Endodermal cell (in vitro differentiated cells): ENCODE results near the gene TNFRSF1A. TPM values are rescaled to one million over a fixed set of nuclear protein-coding genes. Genes with fewer than 3 reads are reported as not detected.
"Not testable (repeated sequence)": the region's sequence is repeated elsewhere in the genome, so short reads cannot be mapped to it uniquely, and the experiment has no call there.

ENCODE experiments used
- DNase-seq: peaks from one replicate; pipeline ENCODE4 v3.0.0-alpha.2; 2017
- H3K27ac ChIP-seq: 2 replicates; pipeline ENCODE4 v1.5.1; 2013; ENCODE audit warnings: mild to moderate bottlenecking, low read depth, low read length, moderate library complexity
- H3K27me3 ChIP-seq: 2 replicates; pipeline ENCODE4 v1.6.1; 2013; ENCODE audit warnings: mild to moderate bottlenecking, low read length, moderate library complexity; ENCODE audit not compliant: insufficient read depth, control insufficient read depth, poor library complexity, severe bottlenecking
- H3K36me3 ChIP-seq: 2 replicates; pipeline ENCODE4 v1.7.0; 2013; ENCODE audit warnings: mild to moderate bottlenecking, low read length, moderate library complexity; ENCODE audit not compliant: control insufficient read depth, insufficient read depth
- H3K4me1 ChIP-seq: one replicate; pipeline ENCODE4 v1.7.0; 2013; ENCODE audit warnings: low read length; ENCODE audit not compliant: control insufficient read depth, insufficient read depth
- H3K4me3 ChIP-seq: 2 replicates; pipeline ENCODE4 v1.5.1; 2013; ENCODE audit warnings: mild to moderate bottlenecking, low read length, moderate library complexity
- H3K9ac ChIP-seq: 2 replicates; pipeline ENCODE4 v1.6.1; 2013; ENCODE audit warnings: mild to moderate bottlenecking, low read length, moderate library complexity; ENCODE audit not compliant: poor library complexity, severe bottlenecking; ENCODE audit errors: extremely low read depth
- H3K9me3 ChIP-seq: 2 replicates; pipeline ENCODE4 v1.6.1; 2013; ENCODE audit warnings: mild to moderate bottlenecking, low read length, moderate library complexity; ENCODE audit not compliant: control insufficient read depth
- H3K27ac Mint-ChIP-seq: 2 replicates; pipeline ENCODE4 v1.8.0; 2020; ENCODE audit warnings: mixed read lengths
- H3K27me3 Mint-ChIP-seq: 2 replicates; pipeline ENCODE4 v1.8.0; 2021; ENCODE audit warnings: mild to moderate bottlenecking, mixed read lengths; ENCODE audit not compliant: insufficient read depth
- H3K36me3 Mint-ChIP-seq: 2 replicates; pipeline ENCODE4 v1.8.0; 2020; ENCODE audit warnings: low read depth, mixed read lengths
- H3K4me1 Mint-ChIP-seq: 2 replicates; pipeline ENCODE4 v1.8.0; 2020; ENCODE audit warnings: mixed read lengths
- H3K4me3 Mint-ChIP-seq: 2 replicates; pipeline ENCODE4 v1.8.0; 2020; ENCODE audit warnings: mild to moderate bottlenecking, moderate library complexity, mixed read lengths
- H3K9me3 Mint-ChIP-seq: 2 replicates; pipeline ENCODE4 v1.8.0; 2020; ENCODE audit warnings: mild to moderate bottlenecking, mixed read lengths
- WGBS, 2 experiments: methylation state at CpG; one replicate each; pipeline versions ENCODE4 v1.1.5 to v1.1.7; 2013; ENCODE audit warnings: missing lambda C conversion rate in 2 of 2, mixed read lengths in 1 of 2; ENCODE audit not compliant: insufficient coverage in 1 of 2, insufficient read length in 1 of 2; 5-methylcytosine and 5-hydroxymethylcytosine counted together
- total RNA-seq, 2 donors: library from RNA; stranded (reverse); fragmentation: NEBNext Ultra II Directional in 1 of 2; extraction: Animal tissue kit (Norgen Biotek cat#: 25700) in 1 of 2; gene quantifications; 2 replicates in 1 of 2; 3 replicates in 1 of 2; pipeline ENCODE4 v1.2.1, GENCODE V29; 2021
- TF ChIP-seq, protein P1 (sequence below): fragments of 200-600 bp; sonication (generic); conservative IDR thresholded peaks from 2 replicates; pipeline ENCODE4 v1.5.0; 2021; ENCODE audit warnings: antibody characterized with exemption, mild to moderate bottlenecking

Gene TNFRSF1A
- total RNA-seq, 2 donors from 2014 or later: 43.2 to 86.2 TPM

GRCh38 chr12:6346235-6346832, 4.5 kb upstream of the TNFRSF1A start:
- Mint-ChIP-seq H3K4me3 (no peak overlapping the region), H3K27me3 (no peaks in the 10 kb centered on the region), H3K36me3 (peaks cover 30% of the 10 kb centered on the region), H3K27ac (no peak overlapping the region), H3K4me1 (peaks cover 33% of the 10 kb centered on the region), H3K9me3 (no peaks in the 10 kb centered on the region)
- Histone ChIP-seq H3K27me3 (no peaks in the 10 kb centered on the region), H3K36me3 (no peaks in the 10 kb centered on the region), H3K4me1 (no peaks in the 10 kb centered on the region), H3K9me3 (no peaks in the 10 kb centered on the region), H3K4me3 (no peak overlapping the region), H3K27ac (no peak overlapping the region), H3K9ac (no peak overlapping the region)
- TF ChIP-seq, protein P1, sequence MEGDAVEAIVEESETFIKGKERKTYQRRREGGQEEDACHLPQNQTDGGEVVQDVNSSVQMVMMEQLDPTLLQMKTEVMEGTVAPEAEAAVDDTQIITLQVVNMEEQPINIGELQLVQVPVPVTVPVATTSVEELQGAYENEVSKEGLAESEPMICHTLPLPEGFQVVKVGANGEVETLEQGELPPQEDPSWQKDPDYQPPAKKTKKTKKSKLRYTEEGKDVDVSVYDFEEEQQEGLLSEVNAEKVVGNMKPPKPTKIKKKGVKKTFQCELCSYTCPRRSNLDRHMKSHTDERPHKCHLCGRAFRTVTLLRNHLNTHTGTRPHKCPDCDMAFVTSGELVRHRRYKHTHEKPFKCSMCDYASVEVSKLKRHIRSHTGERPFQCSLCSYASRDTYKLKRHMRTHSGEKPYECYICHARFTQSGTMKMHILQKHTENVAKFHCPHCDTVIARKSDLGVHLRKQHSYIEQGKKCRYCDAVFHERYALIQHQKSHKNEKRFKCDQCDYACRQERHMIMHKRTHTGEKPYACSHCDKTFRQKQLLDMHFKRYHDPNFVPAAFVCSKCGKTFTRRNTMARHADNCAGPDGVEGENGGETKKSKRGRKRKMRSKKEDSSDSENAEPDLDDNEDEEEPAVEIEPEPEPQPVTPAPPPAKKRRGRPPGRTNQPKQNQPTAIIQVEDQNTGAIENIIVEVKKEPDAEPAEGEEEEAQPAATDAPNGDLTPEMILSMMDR: no peak
- DNase-seq: peak; percentile 52
- 89 to 93% methylated on average over 3 to 5 of the region's 5 CpGs for WGBS, 2 experiments

DNA sequence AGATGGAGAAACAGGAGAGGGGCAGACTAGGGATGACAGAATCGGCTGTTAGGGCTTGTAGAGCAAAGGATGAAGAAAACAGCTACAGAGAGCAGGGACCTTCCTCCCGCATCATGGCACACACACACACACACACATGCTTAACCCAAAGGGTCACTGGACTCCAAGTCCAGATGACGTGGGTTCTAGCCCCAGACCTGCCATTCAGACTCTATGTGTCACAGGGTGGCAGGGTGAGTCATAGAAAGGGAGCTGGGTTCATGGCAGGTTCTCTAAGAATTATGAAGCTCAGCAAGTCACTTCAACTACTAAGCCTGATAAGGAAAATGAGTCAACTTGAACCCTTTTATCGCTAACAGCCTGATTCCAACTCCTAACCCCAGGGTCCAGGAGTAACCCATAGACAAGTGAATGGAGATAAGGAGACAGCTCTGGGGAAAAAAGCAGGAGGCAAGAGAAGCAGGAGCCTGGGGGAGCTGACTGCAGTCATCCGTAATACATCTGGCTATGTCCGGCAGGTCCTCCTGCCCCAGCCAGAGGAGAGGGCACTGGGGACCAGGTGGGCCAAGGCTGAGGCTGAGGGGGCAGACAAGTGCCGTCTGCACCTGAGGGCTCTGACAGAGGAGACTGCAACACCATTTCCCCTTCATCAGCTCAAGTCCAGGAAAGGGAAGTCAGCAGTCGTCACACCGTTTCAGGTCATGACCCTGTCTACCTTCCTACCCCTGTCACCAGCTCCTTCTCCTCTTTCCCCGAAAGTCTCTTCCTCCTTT, 3.6 kb upstream of the TNFRSF1A start:
- WGBS, 2 experiments: 81 to 93% methylated on average over 4 to 10 of the region's 10 CpGs

GRCh38 chr12:6344101-6344660, 2.3 kb upstream of the TNFRSF1A start:
- H3K4me1 ChIP-seq, DNase-seq, H3K27me3 Mint-ChIP-seq, H3K9me3 ChIP-seq, H3K9ac ChIP-seq, H3K27ac Mint-ChIP-seq, H3K9me3 Mint-ChIP-seq, H3K36me3 ChIP-seq, H3K4me3 Mint-ChIP-seq, H3K27ac ChIP-seq, H3K27me3 ChIP-seq, H3K4me3 ChIP-seq: not testable (repeated sequence)
- H3K36me3 Mint-ChIP-seq: peaks cover 20% of the 10 kb centered on the region
- peaks cover 36% of the 10 kb centered on the region for H3K4me1 Mint-ChIP-seq
- WGBS, 2 experiments: 96% methylated on average over 7 to 10 of the region's 11 CpGs

More for the DNA sequence above, 3.6 kb upstream of the TNFRSF1A start:
- Mint-ChIP-seq H3K9me3 (no peaks in the 10 kb centered on the region), H3K36me3 (peaks cover 25% of the 10 kb centered on the region), H3K27me3 (no peaks in the 10 kb centered on the region), H3K27ac (no peak overlapping the region), H3K4me3 (no peak overlapping the region), H3K4me1 (peaks cover 36% of the 10 kb centered on the region)
- H3K27me3 ChIP-seq: no peaks in the 10 kb centered on the region
- H3K4me3 ChIP-seq: no peak overlapping the region
- no peak overlapping the region for H3K9ac ChIP-seq
- peak; percentile 47 for DNase-seq
- H3K36me3 ChIP-seq: no peaks in the 10 kb centered on the region
- H3K4me1 ChIP-seq: no peaks in the 10 kb centered on the region
- no peaks in the 10 kb centered on the region for H3K9me3 ChIP-seq
- H3K27ac ChIP-seq: no peak overlapping the region
- TF ChIP-seq, protein P1: no peak
